ENCODE measurements around the gene MPRIP. TPM values are rescaled to one million over a fixed set of nuclear protein-coding genes. Genes with fewer than 3 reads are reported as not detected.

MPRIP gene
- total RNA-seq, 1 donor, result 86.5 TPM

GRCh38 chr17:17030515-17031211 is 11.6 kb upstream of the MPRIP start:
- no peak for DNase-seq (ENCODE audit: low read depth)
- H3K4me3 ChIP-seq (ENCODE audit: low read depth, low read length), result no peak overlapping the region
- TF ChIP-seq CTCF (IDR thresholded peaks at IDR 0.05; ENCODE audit: insufficient read depth, low read length), result no peak

- no peak overlapping the region for H3K4me3 ChIP-seq (ENCODE audit: low read depth, low read length)
- peak; percentile 70 for DNase-seq (ENCODE audit: low read depth)
- no peak for TF ChIP-seq CTCF (IDR thresholded peaks at IDR 0.05; ENCODE audit: insufficient read depth, low read length)
These were observed 10.0 kb upstream of the MPRIP start for GRCh38 chr17:17032131-17032692.

- no peak for DNase-seq (ENCODE audit: low read depth)
- no peak overlapping the region for H3K4me3 ChIP-seq (ENCODE audit: low read depth, low read length)
- no peak for TF ChIP-seq CTCF (IDR thresholded peaks at IDR 0.05; ENCODE audit: insufficient read depth, low read length)
These were observed 8.8 kb upstream of the MPRIP start for GRCh38 chr17:17033466-17033865.

GRCh38 chr17:17034026-17034425 is 8.2 kb upstream of the MPRIP start:
- H3K4me3 ChIP-seq (ENCODE audit: low read depth, low read length), result no peak overlapping the region
- TF ChIP-seq CTCF (IDR thresholded peaks at IDR 0.05; ENCODE audit: insufficient read depth, low read length), result no peak
- DNase-seq (ENCODE audit: low read depth), result no peak

DNA sequence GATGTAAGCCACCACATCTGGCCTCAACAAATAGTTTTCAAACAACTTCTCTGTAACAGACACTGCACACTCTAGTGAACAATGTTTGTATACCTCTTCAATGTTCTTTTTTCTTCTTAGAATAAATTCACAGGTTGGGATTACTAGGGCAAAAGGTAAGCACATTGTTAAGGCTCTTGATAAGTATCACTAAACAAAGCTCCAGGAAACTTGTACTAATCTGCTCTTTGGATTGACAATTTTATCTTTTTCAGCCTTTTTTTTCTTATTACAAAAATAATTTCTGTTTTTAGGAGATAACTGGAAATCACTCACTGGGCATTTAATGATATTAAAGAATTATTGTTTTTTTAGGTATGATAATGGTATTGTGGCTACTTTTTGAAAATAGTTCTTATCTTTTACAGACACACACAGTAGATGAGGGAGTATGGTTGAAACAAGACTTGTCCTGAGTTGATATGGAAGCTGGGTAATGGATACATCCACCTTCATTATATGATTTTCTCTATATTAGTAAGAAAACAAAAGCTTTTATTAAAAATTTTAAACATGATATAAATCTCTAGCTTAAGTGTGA is 7.7 kb upstream of the MPRIP start:
- DNase-seq (ENCODE audit: low read depth), result no peak

DNA sequence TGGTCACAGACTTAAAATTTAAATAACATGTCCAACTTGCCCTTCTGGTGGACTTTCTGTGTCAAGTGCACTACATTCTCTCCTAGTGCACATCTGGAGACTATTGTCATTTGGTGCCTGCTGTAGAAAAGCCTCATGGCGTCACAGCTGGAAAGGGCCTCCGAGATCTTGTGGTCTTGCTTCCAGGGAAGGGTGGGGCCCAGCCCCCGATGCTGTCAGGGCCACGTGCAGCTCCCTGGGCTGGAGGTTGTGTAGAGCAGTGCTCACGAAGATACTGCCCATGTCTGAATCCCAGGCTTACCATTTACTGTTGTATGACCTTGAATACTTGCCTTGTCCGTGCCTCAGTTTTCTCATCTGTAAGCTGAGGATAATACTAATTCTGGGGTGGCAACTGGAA is 6.8 kb upstream of the MPRIP start:
- no peak overlapping the region for H3K4me3 ChIP-seq (ENCODE audit: low read depth, low read length)
- no peak for TF ChIP-seq CTCF (IDR thresholded peaks at IDR 0.05; ENCODE audit: insufficient read depth, low read length)
- no peak for DNase-seq (ENCODE audit: low read depth)

More for the DNA sequence above, 7.7 kb upstream of the MPRIP start:
- TF ChIP-seq CTCF (IDR thresholded peaks at IDR 0.05; ENCODE audit: insufficient read depth, low read length), result no peak
- no peak overlapping the region for H3K4me3 ChIP-seq (ENCODE audit: low read depth, low read length)
